ENCODE measurements around the gene ELP5.

DNA sequence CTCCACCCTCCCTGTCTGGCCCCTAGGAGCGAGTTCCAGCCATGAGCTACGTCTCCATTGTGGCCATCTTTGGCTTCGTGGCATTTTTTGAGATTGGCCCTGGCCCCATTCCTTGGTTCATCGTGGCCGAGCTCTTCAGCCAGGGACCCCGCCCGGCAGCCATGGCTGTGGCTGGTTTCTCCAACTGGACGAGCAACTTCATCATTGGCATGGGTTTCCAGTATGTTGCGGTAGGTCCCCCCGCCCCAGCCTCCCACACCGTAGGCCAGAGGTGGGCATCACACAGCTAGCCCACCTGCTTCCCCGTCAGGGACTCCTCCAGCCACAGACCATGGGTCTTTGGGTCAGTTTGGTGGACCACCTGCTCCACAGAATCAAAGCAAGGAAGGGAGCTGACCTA lies 33.7 kb downstream of the ELP5 start:
- TF ChIP-seq, protein P1, sequence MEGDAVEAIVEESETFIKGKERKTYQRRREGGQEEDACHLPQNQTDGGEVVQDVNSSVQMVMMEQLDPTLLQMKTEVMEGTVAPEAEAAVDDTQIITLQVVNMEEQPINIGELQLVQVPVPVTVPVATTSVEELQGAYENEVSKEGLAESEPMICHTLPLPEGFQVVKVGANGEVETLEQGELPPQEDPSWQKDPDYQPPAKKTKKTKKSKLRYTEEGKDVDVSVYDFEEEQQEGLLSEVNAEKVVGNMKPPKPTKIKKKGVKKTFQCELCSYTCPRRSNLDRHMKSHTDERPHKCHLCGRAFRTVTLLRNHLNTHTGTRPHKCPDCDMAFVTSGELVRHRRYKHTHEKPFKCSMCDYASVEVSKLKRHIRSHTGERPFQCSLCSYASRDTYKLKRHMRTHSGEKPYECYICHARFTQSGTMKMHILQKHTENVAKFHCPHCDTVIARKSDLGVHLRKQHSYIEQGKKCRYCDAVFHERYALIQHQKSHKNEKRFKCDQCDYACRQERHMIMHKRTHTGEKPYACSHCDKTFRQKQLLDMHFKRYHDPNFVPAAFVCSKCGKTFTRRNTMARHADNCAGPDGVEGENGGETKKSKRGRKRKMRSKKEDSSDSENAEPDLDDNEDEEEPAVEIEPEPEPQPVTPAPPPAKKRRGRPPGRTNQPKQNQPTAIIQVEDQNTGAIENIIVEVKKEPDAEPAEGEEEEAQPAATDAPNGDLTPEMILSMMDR (conservative IDR thresholded peaks at IDR 0.05; ENCODE audit: low read length) = no peak
- TF ChIP-seq EZH2phosphoT487 (IDR thresholded peaks at IDR 0.05; ENCODE audit: borderline replicate concordance, low read depth, low read length) = no peak

All from OCI-LY7 (cell line).